Thymus (tissue), 11 donors: ENCODE measurements around the gene NDUFS5. TPM values are rescaled to one million over a fixed set of nuclear protein-coding genes. Genes with fewer than 3 reads are reported as not detected.

Experiments used
- DNase-seq, 9 donors: peaks; one replicate each; pipeline ENCODE4 v3.0.0-alpha.2; 2013; ENCODE audit warnings: low spot score in 9 of 9, low read depth in 6 of 9, missing footprints in 1 of 9
- H3K27ac ChIP-seq, 2 donors: one replicate each; pipeline ENCODE4 v1.5.1; 2013; ENCODE audit warnings: control low read depth in 1 of 2, low read depth in 1 of 2, low read length in 1 of 2, mild to moderate bottlenecking in 1 of 2, moderate library complexity in 1 of 2
- H3K27me3 ChIP-seq, 2 donors: one replicate each; pipeline ENCODE4 v1.5.1; 2013; ENCODE audit warnings: low read length in 1 of 2; ENCODE audit not compliant: control insufficient read depth in 2 of 2, insufficient read depth in 1 of 2
- H3K36me3 ChIP-seq, 2 donors: one replicate each; pipeline ENCODE4 v1.5.1; 2013; ENCODE audit warnings: low read length in 1 of 2, mild to moderate bottlenecking in 1 of 2, moderate library complexity in 1 of 2; ENCODE audit not compliant: control insufficient read depth in 2 of 2, insufficient read depth in 2 of 2
- H3K4me1 ChIP-seq, 2 donors: one replicate each; pipeline ENCODE4 v1.5.1; 2013; ENCODE audit warnings: low read length in 2 of 2; ENCODE audit not compliant: control insufficient read depth in 2 of 2, insufficient read depth in 2 of 2
- H3K4me3 ChIP-seq, 2 donors: one replicate each; pipeline ENCODE4 v1.5.1; 2013; ENCODE audit warnings: low read length in 2 of 2, control low read depth in 1 of 2, mild to moderate bottlenecking in 1 of 2
- H3K9me3 ChIP-seq, 2 donors: one replicate each; pipeline ENCODE4 v1.5.1; 2013; ENCODE audit warnings: low read length in 1 of 2, mild to moderate bottlenecking in 1 of 2; ENCODE audit not compliant: control insufficient read depth in 2 of 2, insufficient read depth in 1 of 2
- WGBS: extraction: QIAGEN DNeasy Blood & Tissue Kit; methylation state at CpG from one replicate; pipeline ENCODE4 v1.1.7; 2013; 5-methylcytosine and 5-hydroxymethylcytosine counted together
- polyA plus RNA-seq: library from polyadenylated mRNA; stranded (reverse); fragments of 200-250 nt; gene quantifications from one replicate; pipeline ENCODE4 v1.2.3, GENCODE V29; 2013
- total RNA-seq: library from RNA; stranded (reverse); fragments of 120-200 nt; gene quantifications from one replicate; pipeline ENCODE4 v1.2.4, GENCODE V29; 2013
- donor health status: healthy.

Gene NDUFS5
- total and polyA plus RNA-seq, 2 donors: 359 to 483 TPM

DNA sequence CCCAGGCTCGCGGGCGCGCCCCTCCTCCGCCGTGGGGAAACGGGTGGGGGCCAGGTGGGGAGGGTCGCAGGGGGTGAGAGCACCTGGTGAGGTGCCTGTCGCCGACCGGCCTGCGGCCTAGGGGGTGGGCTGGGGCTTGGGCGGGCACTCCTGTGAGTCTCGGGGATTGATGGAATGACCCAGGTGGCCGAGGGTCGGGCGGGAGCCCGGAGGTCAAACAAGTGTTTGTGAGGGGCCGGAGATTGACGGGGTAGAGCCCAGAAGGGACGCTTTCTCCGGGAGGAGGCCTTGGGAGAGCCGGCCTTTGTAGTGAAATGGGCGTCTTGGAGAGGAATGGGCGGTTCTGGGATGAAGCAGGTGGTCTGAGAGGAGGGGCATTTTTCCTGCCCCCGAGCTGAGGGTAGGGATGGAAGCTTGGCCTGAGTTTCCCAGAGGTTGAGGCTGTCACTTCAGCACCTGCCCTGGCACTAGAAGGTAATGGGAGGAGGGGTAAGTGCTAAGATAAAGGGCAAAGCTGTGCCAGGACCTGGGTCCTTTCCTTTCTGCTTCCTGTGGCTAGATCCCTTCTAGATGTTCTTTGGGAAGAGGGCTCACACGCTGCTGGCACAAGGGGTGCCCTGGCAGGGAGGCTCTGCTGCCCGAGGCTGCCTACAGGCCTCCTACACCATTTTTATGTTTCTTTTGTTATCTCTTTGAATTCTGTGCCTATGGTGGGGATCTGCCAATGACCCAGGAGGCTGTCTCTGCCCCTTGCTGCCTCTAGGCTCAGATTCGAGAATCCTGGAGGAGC lies 56.1 kb downstream of the NDUFS5 start:
- DNase-seq: no peak
- Histone ChIP-seq H3K4me3 (peak overlapping the region in 1 of 2 donors; percentile 57), H3K36me3 (no peaks in the 10 kb centered on the region), H3K9me3 (no peaks in the 10 kb centered on the region), H3K27me3 (peaks cover 36 to 54% of the 10 kb centered on the region in 2 donors), H3K4me1 (peaks cover 6 to 9% of the 10 kb centered on the region in 2 donors), H3K27ac (no peak overlapping the region)
- WGBS: 41% methylated on average over 29 of the region's 29 CpGs

DNA sequence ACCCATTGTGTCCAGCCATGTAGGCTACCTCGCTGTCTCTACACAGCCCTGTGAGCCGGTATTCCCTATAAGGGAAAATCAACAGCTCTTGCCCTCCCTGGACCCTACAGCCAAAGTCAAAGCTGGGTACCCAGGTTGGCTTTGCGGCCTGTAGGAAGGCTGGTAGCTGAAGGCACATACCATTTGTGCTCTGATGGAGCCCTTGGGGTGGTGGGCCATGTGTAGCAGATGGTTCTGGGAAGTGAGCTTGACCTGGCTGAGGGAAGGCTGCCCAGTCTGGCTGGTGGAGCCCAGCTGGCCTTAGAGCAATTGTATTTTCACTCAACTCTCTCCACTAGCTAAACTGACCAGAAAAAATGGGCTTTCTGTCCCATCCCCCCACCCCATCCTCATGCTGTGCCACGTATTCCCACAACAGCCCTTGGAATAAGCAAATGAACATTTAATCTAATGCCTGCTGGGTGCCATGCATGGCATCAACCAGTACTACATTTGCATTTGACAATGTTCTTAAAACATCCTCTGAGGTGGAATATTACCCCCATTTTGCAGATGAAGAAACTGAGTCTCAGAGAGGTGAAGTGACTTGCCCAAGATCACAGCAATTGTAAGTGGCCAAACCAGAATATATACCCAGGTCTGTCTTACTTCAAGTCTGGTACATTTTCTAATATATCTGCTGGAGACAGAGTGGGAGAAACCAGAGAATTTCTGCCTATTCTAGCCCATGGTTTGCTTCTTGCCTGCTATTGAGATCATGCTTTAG lies 56.8 kb downstream of the NDUFS5 start:
- Histone ChIP-seq H3K4me1 (peaks cover 6 to 10% of the 10 kb centered on the region in 2 donors), H3K36me3 (no peaks in the 10 kb centered on the region), H3K9me3 (no peaks in the 10 kb centered on the region), H3K27ac (no peak overlapping the region), H3K27me3 (peaks cover 36 to 54% of the 10 kb centered on the region in 2 donors), H3K4me3 (no peak overlapping the region)
- 97% methylated on average over 4 of the region's 4 CpGs for WGBS
- no peak for DNase-seq

DNA sequence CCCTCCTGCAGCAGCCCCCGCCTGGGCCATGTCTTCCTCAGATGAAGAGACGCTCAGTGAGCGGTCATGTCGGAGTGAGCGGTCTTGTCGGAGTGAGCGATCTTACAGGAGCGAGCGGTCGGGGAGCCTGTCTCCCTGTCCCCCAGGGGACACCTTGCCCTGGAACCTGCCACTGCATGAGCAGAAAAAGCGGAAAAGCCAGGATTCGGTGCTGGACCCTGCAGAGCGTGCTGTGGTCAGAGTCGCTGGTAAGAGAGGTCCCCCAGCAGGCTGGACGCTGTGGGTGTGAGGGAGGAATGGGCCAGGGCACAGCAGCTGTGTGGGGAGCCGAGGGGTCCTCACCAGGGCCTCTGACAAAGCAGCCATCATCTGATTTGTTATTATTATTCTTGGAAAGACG lies 58.0 kb downstream of the NDUFS5 start:
- Histone ChIP-seq H3K27ac (no peak overlapping the region), H3K36me3 (no peaks in the 10 kb centered on the region), H3K4me3 (no peak overlapping the region), H3K9me3 (no peaks in the 10 kb centered on the region), H3K4me1 (peaks cover 6 to 10% of the 10 kb centered on the region in 2 donors), H3K27me3 (peaks cover 36 to 54% of the 10 kb centered on the region in 2 donors)
- no peak for DNase-seq
- WGBS: 96% methylated on average over 17 of the region's 17 CpGs

Other genes with a start within 250 kb of the NDUFS5 start
- 8.8 TPM for gene RRAGC, start 166.6 kb upstream of the NDUFS5 start, total RNA-seq
- gene RRAGC, start 166.6 kb upstream of the NDUFS5 start, polyA plus RNA-seq: 28.6 TPM
- 21.2 TPM for gene MYCBP, start 153.0 kb upstream of the NDUFS5 start, total RNA-seq
- 15.6 TPM for gene MYCBP, start 153.0 kb upstream of the NDUFS5 start, polyA plus RNA-seq
- 0.05 TPM for gene GJA9, start 144.8 kb upstream of the NDUFS5 start, total RNA-seq
- gene GJA9, start 144.8 kb upstream of the NDUFS5 start, polyA plus RNA-seq: 0.11 TPM
- 0.99 TPM for gene RHBDL2, start 84.5 kb upstream of the NDUFS5 start, total RNA-seq
- 2.3 TPM for gene RHBDL2, start 84.5 kb upstream of the NDUFS5 start, polyA plus RNA-seq
- 44.2 TPM for gene AKIRIN1, start 35.1 kb upstream of the NDUFS5 start, total RNA-seq
- 40.3 TPM for gene AKIRIN1, start 35.1 kb upstream of the NDUFS5 start, polyA plus RNA-seq
- 93.2 TPM for gene MACF1, start 178.3 kb downstream of the NDUFS5 start, total RNA-seq
- gene MACF1, start 178.3 kb downstream of the NDUFS5 start, polyA plus RNA-seq: 124 TPM